Chondrocyte (in vitro differentiated cells): ENCODE data around the gene UBR4. TPM values are rescaled to one million over a fixed set of nuclear protein-coding genes. Genes with fewer than 3 reads are reported as not detected.

ENCODE experiments used
- DNase-seq: peaks from one replicate; pipeline ENCODE4 v3.0.0; 2021; ENCODE audit warnings: mixed read lengths, low spot score
- H3K27ac Mint-ChIP-seq: one replicate; pipeline ENCODE4 v1.8.0; 2021; ENCODE audit warnings: mild to moderate bottlenecking, moderate library complexity, mixed read lengths; ENCODE audit not compliant: unreplicated experiment
- H3K27me3 Mint-ChIP-seq: 2 replicates; pipeline ENCODE4 v1.8.0; 2021; ENCODE audit warnings: low read depth, mixed read lengths
- H3K36me3 Mint-ChIP-seq: 2 replicates; pipeline ENCODE4 v1.8.0; 2021; ENCODE audit warnings: low read depth, mixed read lengths
- H3K4me1 Mint-ChIP-seq: 2 replicates; pipeline ENCODE4 v1.8.0; 2021; ENCODE audit warnings: low read depth, mild to moderate bottlenecking, mixed read lengths
- H3K4me3 Mint-ChIP-seq: one replicate; pipeline ENCODE4 v1.8.0; 2021; ENCODE audit warnings: mild to moderate bottlenecking, moderate library complexity, mixed read lengths; ENCODE audit not compliant: unreplicated experiment
- H3K9me3 Mint-ChIP-seq: 2 replicates; pipeline ENCODE4 v1.8.0; 2021; ENCODE audit warnings: low read depth, mixed read lengths
- total RNA-seq: library from RNA; stranded (reverse); gene quantifications from 3 replicates; pipeline ENCODE4 v1.2.1, GENCODE V29; 2021
- TF ChIP-seq, protein P1 (sequence below): fragments of 200-600 bp; sonication (generic); IDR thresholded peaks from 2 replicates; pipeline ENCODE4 v1.5.0; 2021; ENCODE audit warnings: antibody characterized with exemption, mild to moderate bottlenecking, moderate library complexity

The UBR4 gene
- total RNA-seq, 1 donor from 2014 or later: 144 TPM

DNA sequence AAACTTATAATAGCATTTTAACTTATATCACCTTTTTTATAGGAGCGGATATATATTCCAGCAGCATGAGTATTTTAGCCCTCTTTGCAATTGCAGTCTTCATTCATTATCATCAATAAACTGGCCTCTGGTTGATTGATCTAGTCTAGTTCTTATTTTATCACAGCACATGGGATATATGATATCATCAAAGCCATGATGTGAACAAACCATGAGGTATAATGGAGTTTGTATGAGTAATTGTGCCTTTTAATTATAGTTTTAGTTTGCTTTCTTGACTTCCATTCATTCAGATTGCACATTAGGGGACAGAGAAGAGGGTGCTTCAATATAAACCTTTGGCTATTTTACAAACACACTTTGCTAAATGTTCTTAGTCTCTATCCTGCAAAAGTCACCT is 3.5 kb upstream of the UBR4 start:
- Mint-ChIP-seq H3K36me3 (peaks cover 8% of the 10 kb centered on the region), H3K27ac (no peak overlapping the region), H3K9me3 (no peaks in the 10 kb centered on the region), H3K4me3 (no peak overlapping the region), H3K27me3 (no peaks in the 10 kb centered on the region), H3K4me1 (peaks cover 31% of the 10 kb centered on the region)
- no peak for DNase-seq
- TF ChIP-seq, protein P1, sequence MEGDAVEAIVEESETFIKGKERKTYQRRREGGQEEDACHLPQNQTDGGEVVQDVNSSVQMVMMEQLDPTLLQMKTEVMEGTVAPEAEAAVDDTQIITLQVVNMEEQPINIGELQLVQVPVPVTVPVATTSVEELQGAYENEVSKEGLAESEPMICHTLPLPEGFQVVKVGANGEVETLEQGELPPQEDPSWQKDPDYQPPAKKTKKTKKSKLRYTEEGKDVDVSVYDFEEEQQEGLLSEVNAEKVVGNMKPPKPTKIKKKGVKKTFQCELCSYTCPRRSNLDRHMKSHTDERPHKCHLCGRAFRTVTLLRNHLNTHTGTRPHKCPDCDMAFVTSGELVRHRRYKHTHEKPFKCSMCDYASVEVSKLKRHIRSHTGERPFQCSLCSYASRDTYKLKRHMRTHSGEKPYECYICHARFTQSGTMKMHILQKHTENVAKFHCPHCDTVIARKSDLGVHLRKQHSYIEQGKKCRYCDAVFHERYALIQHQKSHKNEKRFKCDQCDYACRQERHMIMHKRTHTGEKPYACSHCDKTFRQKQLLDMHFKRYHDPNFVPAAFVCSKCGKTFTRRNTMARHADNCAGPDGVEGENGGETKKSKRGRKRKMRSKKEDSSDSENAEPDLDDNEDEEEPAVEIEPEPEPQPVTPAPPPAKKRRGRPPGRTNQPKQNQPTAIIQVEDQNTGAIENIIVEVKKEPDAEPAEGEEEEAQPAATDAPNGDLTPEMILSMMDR: no peak

DNA sequence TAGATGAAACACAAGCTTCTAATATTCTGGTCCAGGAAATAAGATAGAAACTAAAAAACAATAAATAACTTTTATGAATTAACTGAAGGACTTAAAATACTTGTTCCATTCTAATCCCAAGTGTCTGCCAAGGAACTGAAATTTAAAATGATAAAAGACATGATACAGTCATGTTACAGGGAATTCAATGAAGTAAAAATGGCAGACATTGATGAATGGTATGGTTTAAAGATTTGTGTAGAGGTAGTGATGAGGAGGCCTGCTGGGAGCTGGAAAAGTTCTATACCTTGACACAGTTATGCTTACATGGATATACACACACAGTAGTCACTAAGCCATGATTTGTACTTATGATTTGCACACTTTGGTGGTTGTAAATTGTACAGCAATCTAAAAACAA is 2.1 kb upstream of the UBR4 start:
- Mint-ChIP-seq H3K27ac (peak overlapping the region; percentile 18), H3K9me3 (no peaks in the 10 kb centered on the region), H3K4me1 (peaks cover 42% of the 10 kb centered on the region), H3K36me3 (peaks cover 7% of the 10 kb centered on the region), H3K4me3 (no peak overlapping the region), H3K27me3 (no peaks in the 10 kb centered on the region)
- DNase-seq: no peak
- TF ChIP-seq, protein P1: no peak

DNA sequence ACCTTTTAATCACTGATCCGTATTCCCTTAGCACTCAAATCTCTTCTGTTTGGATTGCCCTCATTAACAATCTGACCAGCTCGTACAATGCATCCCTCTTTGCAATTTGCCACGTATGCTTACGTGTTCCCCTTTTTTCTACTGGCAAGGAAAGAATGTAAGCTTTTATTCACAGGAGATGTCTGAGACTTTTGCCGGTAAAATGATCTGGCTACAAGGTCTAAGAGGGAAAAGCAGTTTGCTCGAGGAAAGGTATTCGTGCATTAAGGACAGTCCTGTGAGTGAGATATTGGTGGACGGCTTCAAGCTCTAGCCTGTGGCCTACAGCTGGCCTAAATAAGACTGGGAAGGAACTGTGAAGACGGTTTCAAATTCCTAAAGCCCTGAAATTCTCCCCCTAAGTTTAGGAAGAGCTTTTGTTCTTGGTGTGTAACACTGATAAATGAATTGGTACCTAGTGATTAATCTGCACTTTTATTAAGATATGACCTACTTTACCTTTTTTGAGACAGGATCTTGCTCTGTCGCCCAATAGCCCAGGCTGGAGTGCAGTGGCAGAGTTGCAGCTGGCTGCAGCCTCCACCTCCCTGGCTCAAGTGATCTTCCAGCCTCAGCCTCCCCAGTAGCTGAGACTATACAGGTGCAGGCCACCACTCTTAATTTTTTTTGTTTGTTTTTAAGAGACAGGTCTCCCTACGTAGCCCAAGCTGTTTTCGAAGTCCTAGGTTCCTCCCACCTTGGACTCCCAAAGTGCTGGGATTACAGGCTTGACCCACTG is 895 bp upstream of the UBR4 start:
- Mint-ChIP-seq H3K4me1 (peaks cover 48% of the 10 kb centered on the region), H3K4me3 (peak overlapping the region; percentile 95), H3K27ac (peak overlapping the region; percentile 100), H3K36me3 (peaks cover 4% of the 10 kb centered on the region), H3K9me3 (no peaks in the 10 kb centered on the region), H3K27me3 (no peaks in the 10 kb centered on the region)
- TF ChIP-seq, protein P1: no peak
- DNase-seq: no peak

DNA sequence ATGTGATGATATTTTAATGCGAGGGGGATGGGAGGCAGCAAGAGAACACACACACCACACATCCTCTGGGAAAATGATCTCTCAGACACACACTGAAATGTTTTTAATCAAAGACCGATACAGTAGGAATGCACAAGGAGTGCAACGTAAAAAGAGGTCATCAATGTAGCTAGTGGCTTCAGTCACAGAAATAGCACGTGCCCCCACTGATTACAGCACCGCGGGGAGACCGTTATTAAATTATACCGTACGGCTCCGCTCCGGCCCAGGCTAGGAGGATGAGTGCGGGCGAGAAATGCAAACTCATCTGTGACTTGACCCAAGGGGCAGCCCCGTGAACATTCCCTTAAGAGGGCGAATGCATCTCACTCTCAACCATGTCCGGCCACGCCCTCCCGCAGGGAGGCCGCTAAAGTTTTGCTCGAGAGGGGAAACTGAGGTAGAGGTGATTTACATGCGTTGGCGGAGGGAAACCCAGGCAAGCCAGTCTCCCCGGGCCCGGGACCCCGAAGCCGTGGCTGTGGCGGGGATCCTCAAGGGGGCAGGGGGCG is 552 bp downstream of the UBR4 start:
- Mint-ChIP-seq H3K4me1 (peaks cover 63% of the 10 kb centered on the region), H3K27ac (peak overlapping the region; percentile 100), H3K36me3 (peaks cover 2% of the 10 kb centered on the region), H3K9me3 (no peaks in the 10 kb centered on the region), H3K4me3 (peak overlapping the region; percentile 95), H3K27me3 (no peaks in the 10 kb centered on the region)
- no peak for DNase-seq
- TF ChIP-seq, protein P1: no peak

DNA sequence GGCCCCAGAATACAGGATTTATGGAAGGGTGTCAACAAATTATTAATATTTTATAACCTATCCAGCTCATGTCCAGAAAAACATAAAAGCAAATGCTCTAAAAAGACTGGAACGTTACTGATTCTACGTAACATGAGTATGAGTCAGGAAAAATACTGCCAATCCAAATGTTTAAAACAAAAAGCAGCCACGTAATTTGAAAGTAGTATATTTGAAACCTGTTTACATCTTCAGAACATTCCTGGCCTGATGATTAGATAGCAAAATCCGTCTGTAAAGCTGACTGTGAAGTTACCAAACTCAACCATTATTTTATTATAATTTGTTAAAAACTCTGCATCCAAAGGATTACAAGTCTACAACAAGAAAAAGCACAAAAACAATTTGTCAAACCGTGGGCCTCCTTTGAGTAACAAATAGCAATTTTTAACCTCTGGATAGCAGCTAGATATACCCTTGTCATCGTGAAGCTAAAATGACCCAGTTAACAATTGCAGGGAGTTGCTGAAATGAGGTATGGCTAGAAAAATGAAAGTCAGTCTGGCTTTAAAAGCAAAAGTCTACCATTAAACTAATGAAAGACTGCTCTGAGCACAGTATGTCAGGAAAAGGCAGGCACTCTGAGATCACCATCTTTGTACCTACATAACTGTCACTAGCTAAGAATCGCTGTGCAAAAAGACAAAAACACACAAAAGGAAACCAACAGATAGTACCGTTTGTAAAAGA is 1.2 kb downstream of the UBR4 start:
- Mint-ChIP-seq H3K9me3 (no peaks in the 10 kb centered on the region), H3K27me3 (no peaks in the 10 kb centered on the region), H3K36me3 (no peaks in the 10 kb centered on the region), H3K4me3 (peak overlapping the region; percentile 95), H3K27ac (peak overlapping the region; percentile 100), H3K4me1 (peaks cover 69% of the 10 kb centered on the region)
- DNase-seq: no peak
- TF ChIP-seq, protein P1: no peak
